GM19025 (cell line): Measurements from ENCODE around the gene SYNE1.

Source experiments
- ATAC-seq: cut with Tn5 transposase; IDR thresholded peaks from one replicate; pipeline ENCODE4 v1.9.1; 2021; ENCODE audit warnings: mild to moderate bottlenecking, low read depth, moderate library complexity; ENCODE audit not compliant: unreplicated experiment

Gene SYNE1

GRCh38 chr6:152123076-152123475, 514.1 kb downstream of the SYNE1 start:
- ATAC-seq: no peak

- no peak for ATAC-seq
These were observed 514.7 kb downstream of the SYNE1 start for GRCh38 chr6:152122434-152122833.

- no peak for ATAC-seq
These were observed 515.3 kb downstream of the SYNE1 start for GRCh38 chr6:152121910-152122309.

DNA sequence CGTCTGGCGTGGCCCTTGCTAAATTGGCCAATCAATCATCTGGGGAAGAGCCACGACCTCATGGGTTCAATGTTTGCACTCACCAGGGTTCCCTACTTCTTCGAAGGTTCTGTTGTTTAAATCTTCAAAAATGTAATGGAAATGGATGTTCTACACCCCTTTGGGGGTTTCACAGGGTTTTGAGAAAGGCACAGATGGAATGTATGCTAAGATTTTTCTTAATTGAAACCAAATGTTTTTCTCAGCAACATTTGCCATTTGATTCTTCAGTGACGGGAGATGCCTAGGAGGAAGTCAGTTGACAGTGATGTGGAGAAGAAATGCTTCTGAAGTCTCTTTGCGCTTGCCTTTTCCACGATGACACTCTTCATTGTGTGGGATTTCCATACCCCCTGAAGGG, 517.3 kb downstream of the SYNE1 start:
- ATAC-seq: no peak

DNA sequence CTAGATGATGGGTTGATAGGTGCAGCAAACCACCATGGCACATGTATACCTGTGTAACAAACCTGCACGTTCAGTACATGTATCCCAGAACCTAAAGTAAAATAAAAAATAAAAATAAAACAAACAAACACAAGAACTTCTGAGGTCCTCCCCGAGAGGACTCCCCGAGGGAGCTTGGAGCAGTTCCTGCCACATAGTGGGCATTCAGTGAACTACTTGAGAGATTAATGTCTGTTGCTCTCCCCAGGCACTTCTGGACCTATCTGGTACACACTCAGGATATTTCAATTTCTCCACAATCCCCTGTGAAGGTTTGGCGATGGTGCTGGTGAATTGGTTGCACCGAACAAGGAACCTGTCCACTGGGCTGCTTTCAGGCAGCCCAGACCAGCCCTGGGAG, 518.5 kb downstream of the SYNE1 start:
- ATAC-seq: no peak

GRCh38 chr6:152118224-152118623, 518.9 kb downstream of the SYNE1 start:
- ATAC-seq: no peak

DNA sequence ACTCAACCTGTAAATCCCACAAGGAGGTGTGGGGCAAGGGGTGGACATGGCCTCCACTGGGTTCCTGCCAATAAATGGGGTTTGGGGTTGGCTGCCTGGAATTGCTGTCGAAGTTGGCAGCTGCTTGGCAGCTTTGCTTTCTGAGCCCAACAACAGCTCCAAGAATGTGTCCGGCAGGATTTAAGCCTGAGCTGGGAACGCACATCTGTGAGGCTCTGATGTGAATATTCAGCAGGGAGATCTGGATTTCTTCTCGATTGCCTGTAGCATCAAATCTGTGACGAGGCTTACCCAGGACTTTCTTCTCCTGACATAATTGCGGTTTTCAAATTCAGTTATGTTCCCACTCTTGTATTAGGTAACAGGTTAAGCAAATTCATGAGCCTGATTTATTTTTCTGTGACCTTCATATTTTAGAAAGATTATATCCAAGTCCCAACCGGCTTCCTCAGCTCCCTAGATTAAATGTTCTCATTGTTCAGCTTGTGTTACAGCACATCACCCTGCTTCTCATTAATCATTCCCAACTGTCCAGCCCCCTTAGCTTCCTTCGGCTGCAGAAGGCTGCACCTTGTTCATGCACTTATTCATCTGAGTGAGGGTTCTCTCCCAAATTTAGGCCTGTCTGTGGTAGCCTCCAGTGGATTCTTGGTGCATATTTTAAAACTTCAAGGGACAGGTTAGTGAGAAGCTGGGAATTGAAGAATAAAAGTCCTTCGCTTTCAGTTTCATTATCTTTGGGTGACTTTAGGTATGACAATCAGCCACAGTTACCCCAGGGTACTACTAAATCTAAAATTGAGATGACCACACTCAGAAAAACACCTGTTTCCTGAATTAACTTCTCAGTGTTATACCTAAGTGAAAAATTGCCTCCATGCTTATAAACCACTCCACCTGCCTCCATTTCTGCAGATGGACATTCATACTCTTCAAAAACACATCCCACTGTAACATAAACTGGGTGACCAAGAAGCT, 519.7 kb downstream of the SYNE1 start:
- no peak for ATAC-seq

GRCh38 chr6:152112491-152113261, 524.5 kb downstream of the SYNE1 start:
- ATAC-seq: peak; percentile 54

DNA sequence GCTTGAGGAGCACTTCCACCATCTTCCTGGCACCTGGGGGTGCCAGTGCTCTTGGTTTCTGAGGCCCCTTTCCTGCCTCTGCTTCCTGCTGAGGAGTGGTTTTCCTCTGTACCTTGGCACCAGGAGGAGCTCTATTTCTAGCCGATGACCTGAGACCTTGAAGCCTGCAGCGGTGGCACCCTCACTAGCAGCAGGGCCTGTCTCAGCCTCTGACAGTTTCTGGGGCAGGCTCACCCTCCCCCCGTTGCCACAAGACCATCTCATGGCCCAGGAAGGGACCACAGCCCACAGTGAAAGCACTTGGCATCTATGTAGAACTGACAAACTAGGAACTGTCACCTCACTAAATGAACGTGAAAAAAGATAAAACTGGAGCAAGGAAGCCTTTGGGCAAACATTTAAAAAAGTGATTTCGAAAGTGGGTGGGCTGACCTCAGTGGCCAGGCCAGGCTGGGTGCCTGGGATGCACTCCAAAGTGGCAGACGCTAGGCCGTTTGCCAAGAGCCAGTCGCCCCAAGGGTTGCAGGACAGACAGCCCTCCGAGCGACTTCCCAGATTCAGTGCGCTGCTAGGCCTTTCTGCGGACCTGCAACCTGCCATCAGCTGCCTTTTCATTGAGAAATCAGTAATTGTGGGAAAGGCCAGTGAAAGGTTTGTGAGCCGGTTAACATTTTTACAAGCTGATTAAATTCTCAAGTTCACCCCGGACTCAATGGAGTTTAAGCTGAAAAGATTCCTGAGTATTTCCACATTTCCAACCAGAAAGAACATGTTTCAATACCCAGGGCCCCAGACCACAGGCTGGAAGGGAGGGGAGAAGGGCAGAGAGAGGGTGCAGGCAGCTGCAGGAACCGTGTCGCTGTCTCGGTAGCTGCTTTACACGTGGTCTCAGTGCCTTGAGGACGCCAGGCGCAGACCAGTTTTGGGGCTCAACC, 526.0 kb downstream of the SYNE1 start:
- ATAC-seq: no peak

DNA sequence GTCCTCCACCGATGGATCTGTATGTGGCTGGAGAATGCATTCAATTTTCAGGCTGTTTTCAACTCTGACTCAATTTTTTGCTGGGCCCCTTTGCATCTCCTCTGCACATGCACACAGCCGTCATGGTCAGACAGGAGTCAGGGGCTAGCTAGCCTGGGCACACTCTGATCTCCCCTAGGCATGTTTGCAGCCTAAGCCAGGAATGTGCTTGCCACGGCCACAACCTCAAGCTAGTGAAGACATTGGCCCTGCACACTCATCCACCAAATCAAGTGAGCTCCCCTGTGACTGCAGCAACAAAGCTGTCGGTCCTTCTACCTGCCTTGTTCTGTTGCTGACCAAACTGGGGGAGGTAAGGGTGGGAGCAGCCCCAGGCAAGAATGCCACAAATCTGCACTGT, 529.2 kb downstream of the SYNE1 start:
- no peak for ATAC-seq

- ATAC-seq: no peak
These were observed 537.0 kb downstream of the SYNE1 start for GRCh38 chr6:152100183-152100618.

DNA sequence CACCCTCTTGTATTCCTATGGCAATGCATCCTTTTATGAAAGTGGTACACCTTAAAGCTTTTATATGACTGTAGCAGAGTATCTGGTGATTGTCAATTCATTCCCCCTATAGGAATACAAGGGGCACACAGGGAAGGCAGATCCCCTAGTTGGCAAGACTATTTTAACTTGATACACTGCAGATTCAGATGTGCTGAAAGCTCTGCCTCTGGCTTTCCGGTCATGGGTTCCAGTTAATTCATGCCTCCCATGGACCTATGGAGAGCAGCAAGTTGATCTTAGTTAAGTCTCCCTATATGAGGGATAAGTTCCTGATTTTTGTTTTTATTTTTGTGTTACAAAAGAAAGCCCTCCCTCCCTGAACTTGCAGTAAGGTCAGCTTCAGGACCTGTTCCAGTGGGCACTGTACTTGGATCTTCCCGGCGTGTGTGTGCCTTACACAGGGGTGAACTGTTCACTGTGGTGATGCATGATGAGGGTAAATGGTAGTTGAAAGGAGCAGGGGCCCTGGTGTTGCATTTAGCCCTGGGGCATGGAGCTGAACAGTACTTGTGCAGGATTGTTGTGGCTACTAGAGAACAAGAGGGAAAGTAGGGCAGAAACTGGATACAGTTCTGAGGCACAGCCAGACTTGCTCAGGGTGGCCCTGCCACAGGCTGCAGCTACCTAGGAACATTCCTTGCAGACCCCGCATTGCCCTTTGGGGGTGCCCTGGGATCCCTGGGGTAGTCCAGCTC, 537.5 kb downstream of the SYNE1 start:
- ATAC-seq: no peak

GRCh38 chr6:152098683-152099082, 538.5 kb downstream of the SYNE1 start:
- ATAC-seq: no peak

GRCh38 chr6:152096863-152097496, 540.2 kb downstream of the SYNE1 start:
- ATAC-seq: no peak

- no peak for ATAC-seq
These were observed 542.1 kb downstream of the SYNE1 start for GRCh38 chr6:152094992-152095592.

DNA sequence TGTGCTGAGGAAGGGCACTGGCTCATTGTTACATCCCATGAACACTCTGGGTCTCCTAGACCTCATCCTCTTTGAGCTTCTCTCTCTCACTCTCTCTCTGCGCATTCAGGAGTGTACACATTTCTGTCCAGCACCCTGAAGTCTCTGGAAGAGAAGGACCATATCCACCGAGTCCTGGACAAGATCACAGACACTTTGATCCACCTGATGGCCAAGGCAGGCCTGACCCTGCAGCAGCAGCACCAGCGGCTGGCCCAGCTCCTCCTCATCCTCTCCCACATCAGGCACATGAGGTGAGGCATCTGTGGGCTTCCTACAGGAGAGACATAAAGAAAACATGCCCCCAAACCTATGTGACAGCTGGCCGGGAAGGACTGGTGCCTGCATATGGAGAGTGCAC, 542.9 kb downstream of the SYNE1 start:
- no peak for ATAC-seq

- ATAC-seq: no peak
These were observed 543.5 kb downstream of the SYNE1 start for GRCh38 chr6:152093711-152094110.

GRCh38 chr6:152091851-152092341, 545.3 kb downstream of the SYNE1 start:
- ATAC-seq: no peak

DNA sequence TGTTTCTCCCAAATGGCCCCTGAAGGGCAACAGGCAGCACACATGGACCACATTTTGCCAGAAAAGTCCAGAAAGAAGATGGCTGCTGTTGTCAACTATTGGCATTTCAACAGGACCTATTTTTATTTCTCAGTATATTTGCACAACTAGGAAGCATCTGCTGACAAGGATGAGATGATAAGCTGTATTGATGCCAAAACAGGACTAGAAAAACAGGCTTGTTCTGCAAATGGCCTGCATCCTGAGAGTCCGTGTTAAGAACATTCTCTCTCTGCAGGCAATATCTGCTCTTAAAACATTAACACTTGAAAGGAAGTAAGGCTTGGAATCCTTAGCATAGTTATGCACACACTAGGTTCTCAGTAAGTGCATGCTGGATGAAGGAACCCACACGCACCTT, 546.0 kb downstream of the SYNE1 start:
- no peak for ATAC-seq
